GM12865 (cell line): ENCODE measurements around the gene ADGRV1.
A peak's percentile ranks its signal among the peaks of the same experiment; 100 is the strongest.

Experiments used
- DNase-seq: peaks from one replicate; pipeline ENCODE4 v3.0.0; 2010; ENCODE audit warnings: low read depth
- H3K4me3 ChIP-seq: 2 replicates; pipeline ENCODE4 v1.5.1; 2011; ENCODE audit warnings: mild to moderate bottlenecking, low read depth, low read length, control low read depth
- CTCF ChIP-seq: IDR thresholded peaks from 2 replicates; pipeline ENCODE4 v1.5.1; 2011; ENCODE audit warnings: low read length, control low read depth, low read depth, inconsistent platforms; ENCODE audit not compliant: insufficient read depth; ENCODE audit errors: missing control alignments

Gene ADGRV1

DNA sequence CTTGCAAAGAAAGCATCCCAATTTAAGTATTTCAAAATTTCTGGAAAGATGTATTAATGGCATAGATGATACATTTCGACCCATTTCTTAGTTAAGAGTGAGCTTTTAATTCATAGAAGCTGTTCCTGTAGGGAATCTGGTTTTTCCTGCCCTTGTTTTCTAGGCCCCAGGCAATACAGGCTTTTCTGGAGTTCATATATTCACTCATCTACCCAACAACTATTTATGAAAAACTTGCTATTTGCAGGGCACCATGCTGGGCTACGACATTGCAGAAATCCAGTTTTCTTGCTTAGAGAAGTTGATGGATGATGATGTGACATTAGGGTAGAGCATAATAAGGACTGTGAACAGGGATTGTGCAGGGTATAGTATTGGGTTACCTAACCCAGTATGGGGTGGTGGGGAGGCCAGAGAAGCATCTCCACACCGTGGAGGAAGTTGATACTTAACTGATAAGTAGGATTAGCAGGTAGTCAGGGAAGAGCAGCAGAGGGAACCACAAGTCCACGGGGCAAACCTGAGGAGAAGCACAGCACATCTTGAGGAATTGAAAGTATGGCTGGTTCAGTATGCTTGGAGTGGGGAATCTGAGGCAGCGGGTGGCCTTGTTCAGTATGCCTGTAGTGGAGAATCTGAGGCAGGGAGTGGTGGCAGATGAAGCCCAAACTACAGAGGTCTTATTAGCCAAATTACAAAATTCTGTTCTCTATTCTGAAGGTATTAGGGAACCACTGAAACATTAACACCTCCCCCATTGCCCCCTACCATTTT is 577.1 kb downstream of the ADGRV1 start:
- no peak for DNase-seq
- TF ChIP-seq CTCF: no peak
- no peak overlapping the region for H3K4me3 ChIP-seq

- H3K4me3 ChIP-seq: no peak overlapping the region
- no peak for TF ChIP-seq CTCF
- no peak for DNase-seq
Measured at GRCh38 chr5:91136271-91136670, 577.7 kb downstream of the ADGRV1 start.

DNA sequence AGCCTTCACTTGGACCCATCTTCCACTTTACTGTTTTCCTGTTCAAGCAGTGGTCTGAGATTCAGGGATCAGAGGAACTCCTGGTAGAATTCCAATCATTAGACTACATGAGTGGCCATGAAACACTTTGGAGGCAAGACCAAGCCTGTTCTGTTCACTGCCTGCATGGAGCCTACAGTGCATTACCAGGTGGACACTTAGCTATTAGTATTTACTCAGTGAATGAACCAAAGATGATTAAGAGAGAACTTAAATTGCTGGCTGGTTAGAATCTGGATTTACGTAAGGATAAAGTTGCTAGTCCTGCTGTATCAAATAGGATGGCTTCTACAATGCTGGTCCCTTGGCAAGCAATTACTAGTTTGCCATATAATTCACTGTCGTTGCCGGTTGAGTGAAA is 579.0 kb downstream of the ADGRV1 start:
- H3K4me3 ChIP-seq: no peak overlapping the region
- DNase-seq: no peak
- TF ChIP-seq CTCF: no peak

- TF ChIP-seq CTCF: no peak
- no peak for DNase-seq
- H3K4me3 ChIP-seq: no peak overlapping the region
Measured at GRCh38 chr5:91139572-91140200, 581.1 kb downstream of the ADGRV1 start.

DNA sequence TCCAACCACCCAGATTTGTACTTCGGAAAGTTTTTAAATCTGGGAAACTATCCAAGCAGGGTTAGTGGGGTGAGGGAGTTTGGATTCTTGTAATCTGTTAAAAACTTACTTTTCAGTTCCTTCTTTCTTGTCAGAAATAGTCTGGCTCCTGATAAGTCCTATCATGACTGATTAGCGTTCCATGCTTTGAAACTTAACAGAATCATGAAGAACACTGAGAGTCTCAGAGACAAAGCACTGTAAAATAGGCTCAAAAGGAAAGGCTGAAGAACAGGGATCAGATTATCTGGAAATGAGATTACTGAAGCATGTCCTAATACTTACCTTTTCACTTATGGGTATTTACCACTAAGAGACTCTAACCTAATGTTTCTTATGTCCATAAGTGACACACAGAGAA is 582.1 kb downstream of the ADGRV1 start:
- TF ChIP-seq CTCF: no peak
- no peak for DNase-seq
- no peak overlapping the region for H3K4me3 ChIP-seq

GRCh38 chr5:91141642-91142041 is 583.0 kb downstream of the ADGRV1 start:
- no peak for TF ChIP-seq CTCF
- no peak overlapping the region for H3K4me3 ChIP-seq
- peak; percentile 27 for DNase-seq
